Fibroblast of gingiva (primary cell): ENCODE results near the gene CYP8B1.
A peak's percentile ranks its signal among the peaks of the same experiment; 100 is the strongest.
"Not testable (repeated sequence)": the region's sequence is repeated elsewhere in the genome, so short reads cannot be mapped to it uniquely, and the experiment has no call there.

ENCODE experiments used
- DNase-seq: peaks from one replicate; pipeline ENCODE4 v3.0.0-alpha.2; 2011; ENCODE audit warnings: low read depth

Gene CYP8B1

DNA sequence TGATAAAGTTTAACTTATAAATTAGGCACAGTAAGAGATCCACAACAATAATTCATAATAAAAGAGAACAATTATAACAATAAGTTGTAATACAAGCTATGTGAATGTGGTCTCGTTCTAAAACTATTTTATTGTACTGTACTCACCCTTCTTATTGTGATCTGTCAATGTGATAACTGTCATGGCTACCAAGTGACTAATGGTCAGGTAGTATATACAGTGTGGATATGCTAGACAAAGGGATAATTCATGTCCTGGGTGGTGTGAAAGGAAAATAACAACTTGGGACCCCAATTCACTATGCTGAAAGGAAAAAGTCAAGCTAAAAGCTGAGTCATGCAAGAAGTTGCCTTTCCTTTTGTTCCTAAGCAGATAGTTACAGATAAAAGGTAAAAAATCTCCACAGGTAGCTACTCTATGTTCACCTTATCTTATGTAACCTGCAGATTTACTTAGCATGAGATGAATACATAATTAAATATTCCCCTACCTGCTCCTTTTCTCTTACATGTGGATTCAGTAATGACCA lies 10.7 kb upstream of the CYP8B1 start:
- DNase-seq: no peak

- DNase-seq: no peak
Observed at GRCh38 chr3:42884324-42884723, 8.6 kb upstream of the CYP8B1 start.

- DNase-seq: not testable (repeated sequence)
Observed at GRCh38 chr3:42883251-42883930, 7.7 kb upstream of the CYP8B1 start.

DNA sequence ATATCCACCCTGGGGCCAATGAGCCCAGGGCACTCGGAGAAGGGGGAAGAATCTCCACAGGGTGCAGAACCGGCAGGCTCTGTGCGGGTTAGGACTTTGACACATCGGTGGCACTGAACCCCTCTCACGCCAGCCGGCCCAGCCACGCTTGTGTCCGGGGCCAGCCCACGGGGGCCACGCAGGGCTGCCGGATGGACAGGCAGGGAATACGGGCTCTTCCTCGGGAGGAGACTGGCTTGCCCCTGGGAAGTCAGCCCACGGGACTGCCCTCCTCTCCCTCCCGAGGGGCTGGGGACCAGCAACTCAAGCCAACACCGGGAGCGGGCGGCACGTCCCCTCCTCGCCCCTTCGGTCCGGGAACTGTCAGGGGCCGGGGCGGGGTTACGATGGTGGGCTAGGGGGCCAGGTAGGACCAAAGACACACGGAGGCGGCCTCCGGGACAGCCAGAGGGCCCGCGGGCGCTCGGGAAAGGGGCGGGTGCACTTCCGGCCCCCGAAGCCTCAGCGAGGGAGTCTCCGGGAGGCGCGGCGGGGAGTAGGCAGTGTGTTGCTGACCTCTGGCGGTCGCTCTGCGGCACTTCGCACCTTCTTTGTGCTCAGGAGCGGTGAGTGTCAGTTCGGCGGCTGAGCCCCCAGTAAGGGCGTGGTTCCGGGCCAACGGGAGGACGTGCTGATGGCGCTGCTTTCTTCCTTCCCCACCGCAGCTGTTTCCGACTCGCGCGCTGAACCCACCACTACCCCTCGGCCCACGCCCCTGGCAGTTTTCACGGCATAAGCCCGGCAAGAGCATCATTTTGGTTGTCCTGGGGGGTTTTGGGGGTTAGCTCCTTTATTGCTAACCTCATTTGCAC lies 5.1 kb upstream of the CYP8B1 start:
- peak; percentile 74 for DNase-seq

DNA sequence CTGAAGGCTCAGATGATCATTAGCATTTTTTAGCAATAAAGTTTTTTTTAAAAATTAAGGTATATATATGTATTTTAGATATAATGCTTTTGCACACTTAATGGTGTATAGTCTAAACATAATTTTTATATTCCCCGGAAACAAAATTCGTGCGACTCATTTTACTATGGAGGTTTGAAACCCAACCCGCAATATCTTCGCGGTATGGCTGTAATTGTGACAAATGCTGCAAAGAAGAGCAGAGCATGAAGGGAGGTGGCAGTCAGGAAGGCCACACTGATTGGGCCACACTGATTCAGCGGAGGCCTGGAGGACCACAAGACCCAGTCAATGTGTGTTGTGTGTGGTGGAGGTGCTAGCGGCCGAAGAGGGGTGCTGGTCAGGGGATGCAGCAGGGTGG lies 4.5 kb upstream of the CYP8B1 start:
- no peak for DNase-seq

- DNase-seq: no peak
Observed at GRCh38 chr3:42877881-42878280, 2.2 kb upstream of the CYP8B1 start.

DNA sequence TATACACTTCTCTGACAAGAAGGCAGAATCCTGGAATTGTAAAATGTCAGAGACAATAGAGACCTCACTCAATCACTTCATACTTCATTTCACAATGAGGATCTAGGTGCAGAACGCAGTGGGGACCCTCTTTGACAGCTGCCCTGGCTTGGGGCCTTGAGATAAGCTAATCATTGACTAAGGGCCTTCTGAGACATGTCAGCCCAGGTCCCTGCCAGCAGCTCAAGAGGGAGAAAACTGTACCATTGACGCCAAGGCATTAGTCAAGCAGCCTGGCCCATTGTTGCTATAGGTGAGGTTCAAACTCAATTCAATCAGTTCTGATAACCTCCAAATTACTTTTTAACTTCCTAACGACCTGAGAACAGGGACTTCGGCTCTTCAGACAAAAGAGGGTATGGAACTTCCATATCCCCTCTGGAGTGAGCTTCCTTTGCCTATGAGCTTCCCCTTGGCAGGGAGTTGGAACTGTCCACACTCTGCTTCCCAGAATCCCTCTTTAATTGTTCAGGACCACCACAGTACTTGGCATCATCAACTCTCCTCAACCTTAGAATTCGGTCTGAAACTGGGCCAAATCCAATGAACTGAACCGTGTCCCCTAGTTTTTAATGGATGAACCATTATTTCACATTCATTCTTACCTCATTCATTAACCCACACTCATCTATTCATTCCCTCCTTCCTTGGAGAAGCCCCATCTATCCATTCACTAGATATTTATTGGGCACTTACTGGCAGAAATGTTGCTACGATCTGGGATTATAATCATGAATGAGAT lies 1.5 kb upstream of the CYP8B1 start:
- no peak for DNase-seq

DNA sequence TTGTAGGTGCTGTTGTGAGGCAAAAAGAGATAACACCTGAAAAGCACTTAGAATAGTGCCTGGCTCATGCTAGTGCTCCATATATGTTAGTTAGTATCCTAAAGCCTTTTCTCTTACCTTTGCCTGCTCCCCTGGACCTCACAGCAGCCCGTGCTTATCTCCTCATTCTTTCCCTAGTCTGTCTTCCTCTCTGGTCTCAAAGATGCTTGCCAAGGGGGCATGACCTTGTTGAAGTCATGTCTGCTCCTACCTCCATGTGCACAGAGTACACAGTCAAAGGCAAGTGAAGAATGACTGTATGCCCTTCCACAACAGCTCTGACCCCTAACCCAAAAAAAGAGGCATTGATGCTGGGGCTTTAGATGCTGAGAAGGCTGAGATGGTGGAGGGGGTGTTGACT lies 722 bp upstream of the CYP8B1 start:
- no peak for DNase-seq

- DNase-seq: no peak
Observed at GRCh38 chr3:42874749-42875148, 930 bp downstream of the CYP8B1 start.

GRCh38 chr3:42873221-42873982 lies 2.3 kb downstream of the CYP8B1 start:
- no peak for DNase-seq

DNA sequence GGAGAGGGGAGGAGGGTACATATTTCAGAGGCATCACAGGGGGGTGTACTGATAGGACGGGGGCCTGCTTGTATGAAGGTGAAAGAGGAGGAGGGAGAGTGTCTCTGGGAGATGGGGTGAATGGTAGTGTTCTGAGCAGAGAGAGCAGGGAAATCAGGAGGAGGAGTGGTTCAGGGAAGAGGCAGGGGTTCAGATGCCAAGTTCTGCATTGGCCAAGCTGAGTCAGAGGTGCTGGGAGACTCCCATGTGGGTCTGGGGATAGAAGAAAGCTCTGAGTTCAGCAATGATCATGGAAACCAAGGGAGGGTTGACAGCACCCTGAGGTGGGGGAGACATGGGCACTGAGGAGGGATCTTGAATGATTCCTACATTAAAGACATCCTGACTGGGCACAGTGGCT lies 3.0 kb downstream of the CYP8B1 start:
- no peak for DNase-seq

DNA sequence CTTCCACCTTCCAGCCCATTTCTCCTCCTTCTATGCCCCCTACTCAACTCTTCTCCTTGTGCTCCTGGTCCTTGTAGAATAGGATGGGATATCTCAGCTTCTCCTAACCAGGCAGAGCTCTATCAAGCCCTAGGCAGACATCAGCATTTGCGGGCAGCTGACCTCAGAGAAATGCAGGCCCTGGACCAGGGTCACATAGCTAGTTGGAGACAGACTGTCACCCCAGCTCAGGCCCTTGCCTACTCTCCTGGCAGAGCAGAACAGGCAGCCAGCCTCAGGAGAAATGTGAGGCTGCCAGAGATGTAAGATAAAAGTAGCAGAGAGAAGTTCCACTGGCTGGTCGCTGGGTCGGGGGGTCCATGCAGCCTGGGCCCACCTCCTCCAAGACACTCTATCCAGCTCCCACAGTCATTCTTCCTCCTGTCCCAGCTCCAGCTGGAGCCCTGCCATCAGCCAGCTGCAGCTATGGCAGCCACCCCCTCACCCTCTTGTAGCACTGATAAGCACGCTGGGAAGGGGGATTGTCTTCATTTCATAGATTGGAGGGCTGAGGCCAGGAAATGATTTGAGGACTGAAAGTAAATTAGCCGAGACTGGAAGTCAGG lies 4.0 kb downstream of the CYP8B1 start:
- no peak for DNase-seq

GRCh38 chr3:42868841-42869240 lies 6.8 kb downstream of the CYP8B1 start:
- no peak for DNase-seq

DNA sequence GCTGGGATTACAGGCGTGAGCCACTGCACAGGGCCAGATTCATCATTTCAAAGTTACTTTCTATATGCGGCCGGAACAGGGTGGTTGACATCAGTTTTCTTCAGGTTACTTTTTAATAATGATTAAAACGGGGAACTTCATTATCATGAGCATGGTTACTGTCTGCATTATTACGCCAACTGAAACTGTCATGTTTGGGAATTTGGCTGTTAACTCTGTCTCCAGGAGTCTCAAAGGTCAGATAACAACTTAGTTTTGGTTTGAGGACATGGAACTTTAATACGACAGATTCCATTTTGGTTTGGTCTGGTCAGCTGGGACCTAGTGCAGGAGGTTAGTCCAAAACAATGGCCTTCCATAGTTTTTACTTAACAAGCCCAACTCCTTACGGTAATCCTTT lies 8.5 kb downstream of the CYP8B1 start:
- no peak for DNase-seq

- no peak for DNase-seq
Observed at GRCh38 chr3:42865256-42865655, 10.4 kb downstream of the CYP8B1 start.

DNA sequence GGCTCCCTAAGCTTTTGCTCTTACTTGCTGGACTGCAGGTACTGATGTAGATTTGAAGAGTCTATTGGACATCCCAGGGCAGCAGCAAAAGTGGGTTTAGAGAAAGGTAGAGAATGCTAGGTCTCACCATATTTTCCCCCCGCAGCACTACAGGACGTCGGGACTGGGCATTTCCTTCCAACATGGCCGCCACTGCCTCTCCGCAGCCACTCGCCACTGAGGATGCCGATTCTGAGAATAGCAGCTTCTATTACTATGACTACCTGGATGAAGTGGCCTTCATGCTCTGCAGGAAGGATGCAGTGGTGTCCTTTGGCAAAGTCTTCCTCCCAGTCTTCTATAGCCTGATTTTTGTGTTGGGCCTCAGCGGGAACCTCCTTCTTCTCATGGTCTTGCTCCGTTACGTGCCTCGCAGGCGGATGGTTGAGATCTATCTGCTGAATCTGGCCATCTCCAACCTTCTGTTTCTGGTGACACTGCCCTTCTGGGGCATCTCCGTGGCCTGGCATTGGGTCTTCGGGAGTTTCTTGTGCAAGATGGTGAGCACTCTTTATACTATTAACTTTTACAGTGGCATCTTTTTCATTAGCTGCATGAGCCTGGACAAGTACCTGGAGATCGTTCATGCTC lies 11.2 kb downstream of the CYP8B1 start:
- DNase-seq: no peak

DNA sequence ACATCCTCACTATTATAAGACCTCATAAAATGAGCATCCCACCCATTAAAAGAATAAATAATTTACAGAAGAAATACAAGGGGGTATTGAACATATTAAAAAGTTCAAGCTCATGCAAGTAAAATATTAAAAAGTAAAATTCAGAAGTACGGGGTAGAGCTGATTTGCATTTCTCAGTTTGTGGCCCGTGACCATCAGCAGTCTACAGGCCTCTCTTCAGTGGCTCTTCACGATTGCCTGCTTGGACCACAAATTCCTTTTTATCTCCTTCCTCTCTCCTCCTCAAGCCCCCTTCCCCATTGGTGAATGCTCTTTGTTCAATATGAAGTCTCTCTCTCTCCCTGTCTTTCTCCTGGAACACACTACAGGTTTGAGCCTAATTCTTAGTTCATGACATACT lies 19.1 kb downstream of the CYP8B1 start:
- no peak for DNase-seq

DNA sequence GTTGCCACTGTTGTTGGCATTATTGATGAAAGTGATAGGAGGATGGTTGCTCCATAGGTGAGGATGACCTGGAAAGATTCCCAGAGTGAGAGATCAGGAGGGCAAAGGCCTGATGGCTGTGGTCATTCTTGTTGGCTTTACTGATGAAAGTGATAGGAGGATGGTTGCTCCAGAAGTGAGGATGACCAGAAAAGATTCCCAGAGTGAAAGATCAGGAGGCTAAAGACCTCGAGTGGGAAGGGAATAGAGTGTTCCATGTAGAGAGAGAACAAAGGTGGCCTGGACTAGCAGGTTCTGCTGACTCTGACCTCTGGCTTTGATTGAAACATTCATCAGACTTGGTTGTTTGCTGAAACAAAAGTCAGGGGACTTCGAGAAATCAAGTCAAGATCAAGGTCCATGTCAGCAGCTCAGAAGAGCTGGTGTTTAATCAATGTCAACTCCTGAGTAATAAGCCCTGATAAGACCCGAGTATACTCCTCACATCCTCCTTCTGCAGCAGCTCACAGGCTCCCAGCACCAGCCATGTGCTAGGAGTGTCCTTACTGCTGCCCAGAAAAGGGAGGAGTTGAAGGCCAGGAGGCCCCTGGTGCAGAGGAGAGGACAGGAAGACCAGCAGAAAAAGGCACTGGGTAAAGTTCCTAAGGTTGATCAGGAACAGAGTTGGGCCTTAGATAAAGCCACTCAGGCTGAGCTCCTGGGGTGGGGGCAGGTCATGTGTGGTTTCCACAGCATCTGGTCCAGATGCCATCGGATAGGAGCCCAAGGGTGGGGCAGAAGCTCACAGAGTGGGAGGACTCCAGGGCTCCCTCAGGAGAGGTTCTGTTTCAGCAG lies 19.9 kb downstream of the CYP8B1 start:
- no peak for DNase-seq

DNA sequence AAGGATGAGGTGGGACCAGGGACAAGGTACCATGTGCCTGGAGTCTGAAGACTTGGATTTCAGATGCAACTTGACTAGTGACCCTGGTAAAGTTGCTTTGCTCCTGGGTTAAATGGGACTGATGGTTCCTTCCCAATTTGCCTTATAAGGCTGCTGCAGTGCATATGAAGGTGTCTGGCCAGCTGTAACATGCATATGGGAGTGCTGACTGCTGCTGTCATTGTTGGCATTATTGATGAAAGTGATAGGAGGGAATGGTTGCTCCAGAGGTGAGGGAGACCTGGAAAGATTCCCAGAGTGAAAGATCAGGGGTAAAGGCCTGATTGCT lies 20.5 kb downstream of the CYP8B1 start:
- no peak for DNase-seq

GRCh38 chr3:42853739-42854302 lies 21.9 kb downstream of the CYP8B1 start:
- DNase-seq: no peak
